Measurements from ENCODE around the gene SEMA5A.

- TF ChIP-seq GATA2 (IDR thresholded peaks at IDR 0.05; ENCODE audit: low read depth, low read length) (no peak), GATA3 (IDR thresholded peaks at IDR 0.05; ENCODE audit: low read depth, low read length) (no peak)
These were observed 153.2 kb downstream of the SEMA5A start for GRCh38 chr5:9392625-9393024.

All from SH-SY5Y (cell line).